ENCODE data around the gene MCF2L2. TPM values are rescaled to one million over a fixed set of nuclear protein-coding genes. Genes with fewer than 3 reads are reported as not detected.

The MCF2L2 gene
- total and polyA plus RNA-seq, 2 experiments from 2014 or later = 6.7 to 14.6 TPM

DNA sequence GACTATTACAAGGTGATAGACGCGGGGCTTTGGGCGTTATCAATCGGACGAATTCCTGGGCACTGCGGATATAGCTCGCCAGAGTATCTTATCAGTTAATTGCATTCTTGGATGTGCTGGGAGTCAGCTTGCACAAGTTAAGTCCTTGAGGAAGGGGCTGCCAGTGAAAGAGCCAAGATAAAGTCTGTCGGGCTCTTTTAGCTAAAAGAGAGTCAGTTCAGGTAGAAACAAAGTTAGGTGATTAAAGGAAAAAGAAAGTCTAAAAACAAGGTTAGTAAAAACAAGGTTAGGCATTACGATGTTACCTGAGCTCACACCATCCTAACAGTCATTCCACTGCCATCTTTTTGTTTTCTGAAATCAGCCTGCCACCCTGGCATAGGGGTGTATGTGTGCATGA lies 6.1 kb upstream of the MCF2L2 start (continued):
- TF ChIP-seq CTCF (conservative IDR thresholded peaks at IDR 0.05; ENCODE audit: low read depth in 2 of 2) = no peak
- no peak for TF ChIP-seq ZNF114 (CRISPR knock-in tag; IDR thresholded peaks at IDR 0.05)
- no peak for TF ChIP-seq EZH2phosphoT487 (IDR thresholded peaks at IDR 0.05; ENCODE audit: unreplicated experiment)

GRCh38 chr3:183430325-183430957 lies 2.0 kb upstream of the MCF2L2 start:
- TF ChIP-seq ZNF331 (CRISPR knock-in tag; IDR thresholded peaks at IDR 0.05; ENCODE audit: low read depth) = no peak
- no peak for TF ChIP-seq CTCF (conservative IDR thresholded peaks at IDR 0.05; ENCODE audit: low read depth in 2 of 2)
- no peak for TF ChIP-seq STAT1 (IDR thresholded peaks at IDR 0.05; ENCODE audit: unreplicated experiment)
- no peak for TF ChIP-seq ZNF462 (CRISPR knock-in tag; IDR thresholded peaks at IDR 0.05)
- TF ChIP-seq, protein P1, sequence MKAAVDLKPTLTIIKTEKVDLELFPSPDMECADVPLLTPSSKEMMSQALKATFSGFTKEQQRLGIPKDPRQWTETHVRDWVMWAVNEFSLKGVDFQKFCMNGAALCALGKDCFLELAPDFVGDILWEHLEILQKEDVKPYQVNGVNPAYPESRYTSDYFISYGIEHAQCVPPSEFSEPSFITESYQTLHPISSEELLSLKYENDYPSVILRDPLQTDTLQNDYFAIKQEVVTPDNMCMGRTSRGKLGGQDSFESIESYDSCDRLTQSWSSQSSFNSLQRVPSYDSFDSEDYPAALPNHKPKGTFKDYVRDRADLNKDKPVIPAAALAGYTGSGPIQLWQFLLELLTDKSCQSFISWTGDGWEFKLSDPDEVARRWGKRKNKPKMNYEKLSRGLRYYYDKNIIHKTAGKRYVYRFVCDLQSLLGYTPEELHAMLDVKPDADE (IDR thresholded peaks at IDR 0.05) = no peak
- no peak for TF ChIP-seq POLR2AphosphoS5 (IDR thresholded peaks at IDR 0.05; ENCODE audit: low read depth)
- no peak for TF ChIP-seq JUNB (IDR thresholded peaks at IDR 0.05; ENCODE audit: unreplicated experiment)
- Mint-ChIP-seq H3K9me3 (no peaks in the 10 kb centered on the region; the same call in 2 of the 3 replicates), H3K4me3 (no peak overlapping the region), H3K36me3 (ENCODE audit: low read depth) (peaks cover 3% of the 10 kb centered on the region; the same call in 1 of the 3 replicates), H3K4me1 (peaks cover 36% of the 10 kb centered on the region), H3K27me3 (ENCODE audit: insufficient read depth, low read depth, poor library complexity) (peaks cover 34% of the 10 kb centered on the region), H3K27ac (no peak overlapping the region)
- H2AFZ ChIP-seq = no peak overlapping the region
- DNase-seq (ENCODE audit: low spot score) (no peak), ATAC-seq (no peak)
- peaks cover 3% of the 10 kb centered on the region; the same call in 1 of the 2 replicates for H4K20me1 ChIP-seq (replicated peaks; ENCODE audit: insufficient read depth)
- peaks cover 4% of the 10 kb centered on the region; the same call in 1 of the 2 replicates for H3K27me3 ChIP-seq (ENCODE audit: insufficient read depth)
- no peak overlapping the region for H3K27ac ChIP-seq (ENCODE audit: low read depth)
- H3K4me2 ChIP-seq = no peak overlapping the region
- H3K4me3 ChIP-seq = no peak overlapping the region
- no peaks in the 10 kb centered on the region for H3K9me2 ChIP-seq (ENCODE audit: insufficient read depth)
- H3K4me1 ChIP-seq (ENCODE audit: insufficient read depth) = peaks cover 35% of the 10 kb centered on the region
- H3K36me3 ChIP-seq (ENCODE audit: insufficient read depth) = no peaks in the 10 kb centered on the region
- peaks cover 20% of the 10 kb centered on the region for H3F3A ChIP-seq (replicated peaks; ENCODE audit: low read depth)
- peaks cover 25% of the 10 kb centered on the region for H3K79me2 ChIP-seq (replicated peaks; ENCODE audit: insufficient read depth)

All from GM23338 (cell line).